ENCODE data around the gene GMDS. TPM values are rescaled to one million over a fixed set of nuclear protein-coding genes. Genes with fewer than 3 reads are reported as not detected.
"Not testable (repeated sequence)": the region's sequence is repeated elsewhere in the genome, so short reads cannot be mapped to it uniquely, and the experiment has no call there.

Gene GMDS
- total RNA-seq, 1 experiment from 2014 or later, result 5.4 TPM

DNA sequence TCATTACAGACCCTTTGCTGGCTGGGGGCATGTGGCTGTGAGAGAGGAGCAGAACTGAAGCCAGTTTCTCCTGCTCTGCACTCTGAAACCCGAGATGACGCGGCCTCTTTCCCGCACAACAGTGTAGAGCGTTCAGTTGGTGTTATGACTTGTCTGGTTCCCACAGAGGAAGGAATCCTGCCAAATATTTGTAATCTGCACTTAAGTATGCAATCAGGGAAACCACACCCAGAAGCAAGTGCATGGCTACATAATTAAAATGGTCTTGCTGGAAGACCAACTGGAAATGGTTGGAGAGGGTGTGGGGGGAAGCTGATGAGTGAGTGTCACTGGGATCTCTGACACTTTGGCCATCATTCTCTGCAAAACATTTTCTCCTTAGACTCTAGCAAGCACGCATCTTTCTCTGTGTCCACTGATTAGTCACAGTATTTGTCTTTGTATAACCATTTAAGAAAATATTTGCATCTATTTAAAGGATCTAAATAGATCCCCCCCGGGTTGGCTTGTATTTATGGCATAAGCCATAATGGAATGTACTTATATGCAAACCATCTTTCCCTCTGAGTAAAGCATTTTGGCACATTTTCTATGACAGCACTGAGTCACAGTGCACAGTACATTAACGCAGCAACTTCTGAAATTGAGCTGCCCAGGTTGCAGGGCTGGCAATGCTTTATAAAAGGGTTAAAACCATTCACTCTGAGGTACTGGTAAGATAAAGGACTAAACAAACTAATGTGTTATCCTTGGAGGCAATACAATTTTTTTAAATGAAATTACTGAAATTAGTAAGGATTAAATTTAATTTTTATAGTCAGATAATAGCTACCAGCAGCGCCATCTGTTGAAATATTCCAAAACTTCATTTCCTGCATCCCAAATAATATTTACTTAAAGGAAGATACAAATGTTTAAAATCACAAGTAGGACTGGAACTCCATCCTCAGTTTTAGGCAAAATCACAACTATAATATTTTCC, 559.0 kb downstream of the GMDS start:
- peak; percentile 90 for DNase-seq (ENCODE audit: low spot score)

DNA sequence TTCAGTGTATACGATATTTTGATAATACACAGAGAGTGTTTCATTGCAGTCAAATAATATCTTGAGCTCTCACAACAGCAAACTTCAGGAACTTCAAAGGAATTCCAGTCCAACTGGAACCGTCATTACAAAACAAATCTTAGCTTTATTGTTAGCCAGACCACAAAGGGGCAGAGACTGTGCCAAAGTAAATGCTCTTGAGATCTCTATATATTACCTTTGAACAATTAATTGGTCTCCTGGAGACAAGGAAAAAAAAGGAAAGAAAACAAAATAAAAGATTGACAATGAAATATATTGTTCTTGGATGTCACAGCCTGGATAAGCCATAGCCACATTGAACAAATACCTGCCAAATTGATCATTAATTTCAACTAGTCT, 565.7 kb downstream of the GMDS start:
- peak; percentile 28 for DNase-seq (ENCODE audit: low spot score)

- no peak for DNase-seq (ENCODE audit: low spot score)
Measured at GRCh38 chr6:1679031-1679687, 566.2 kb downstream of the GMDS start.

GRCh38 chr6:1678201-1678600, 567.2 kb downstream of the GMDS start:
- no peak for DNase-seq (ENCODE audit: low spot score)

GRCh38 chr6:1672379-1672778, 573.0 kb downstream of the GMDS start:
- no peak for DNase-seq (ENCODE audit: low spot score)

DNA sequence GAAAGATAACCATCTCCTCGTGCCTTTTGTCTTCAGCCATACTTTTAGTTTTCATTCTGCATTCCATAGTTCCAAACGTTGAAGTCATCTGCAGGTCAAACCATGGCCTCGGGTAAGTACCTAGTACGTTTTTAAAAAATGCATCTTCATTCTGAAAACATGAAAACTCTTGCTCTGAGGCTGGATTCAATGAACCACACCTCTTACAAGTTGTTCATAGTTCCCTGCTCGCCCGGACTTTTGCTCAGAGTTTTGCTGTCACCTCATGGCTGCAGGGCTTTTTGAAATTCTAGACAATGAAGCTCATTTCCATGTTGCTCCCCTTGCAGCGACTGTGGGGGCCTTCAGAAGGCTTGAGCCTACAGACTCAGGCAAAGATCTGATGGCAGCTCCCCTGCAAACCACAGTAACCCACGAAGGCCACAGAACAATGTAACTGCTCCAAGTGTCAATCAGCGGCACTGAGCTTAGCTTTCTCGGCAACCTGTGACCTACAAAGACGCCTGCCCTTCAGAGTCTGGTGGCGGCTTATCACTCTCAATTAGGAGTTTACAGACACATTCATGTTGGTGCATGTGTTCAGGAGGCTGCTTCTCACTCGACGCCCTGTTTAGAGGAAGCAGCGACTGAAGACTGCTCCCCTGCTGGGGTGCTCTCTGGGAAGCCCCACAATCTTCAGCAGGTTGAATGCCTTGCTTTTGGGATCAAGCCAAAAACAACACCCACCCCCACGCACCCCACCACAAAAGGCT, 574.5 kb downstream of the GMDS start:
- DNase-seq (ENCODE audit: low spot score), result peak; percentile 8

- no peak for DNase-seq (ENCODE audit: low spot score)
Measured at GRCh38 chr6:1669996-1670395, 575.4 kb downstream of the GMDS start.

- DNase-seq (ENCODE audit: low spot score), result not testable (repeated sequence)
Measured at GRCh38 chr6:1668456-1668855, 576.9 kb downstream of the GMDS start.

GRCh38 chr6:1667805-1668175, 577.6 kb downstream of the GMDS start:
- no peak for DNase-seq (ENCODE audit: low spot score)

DNA sequence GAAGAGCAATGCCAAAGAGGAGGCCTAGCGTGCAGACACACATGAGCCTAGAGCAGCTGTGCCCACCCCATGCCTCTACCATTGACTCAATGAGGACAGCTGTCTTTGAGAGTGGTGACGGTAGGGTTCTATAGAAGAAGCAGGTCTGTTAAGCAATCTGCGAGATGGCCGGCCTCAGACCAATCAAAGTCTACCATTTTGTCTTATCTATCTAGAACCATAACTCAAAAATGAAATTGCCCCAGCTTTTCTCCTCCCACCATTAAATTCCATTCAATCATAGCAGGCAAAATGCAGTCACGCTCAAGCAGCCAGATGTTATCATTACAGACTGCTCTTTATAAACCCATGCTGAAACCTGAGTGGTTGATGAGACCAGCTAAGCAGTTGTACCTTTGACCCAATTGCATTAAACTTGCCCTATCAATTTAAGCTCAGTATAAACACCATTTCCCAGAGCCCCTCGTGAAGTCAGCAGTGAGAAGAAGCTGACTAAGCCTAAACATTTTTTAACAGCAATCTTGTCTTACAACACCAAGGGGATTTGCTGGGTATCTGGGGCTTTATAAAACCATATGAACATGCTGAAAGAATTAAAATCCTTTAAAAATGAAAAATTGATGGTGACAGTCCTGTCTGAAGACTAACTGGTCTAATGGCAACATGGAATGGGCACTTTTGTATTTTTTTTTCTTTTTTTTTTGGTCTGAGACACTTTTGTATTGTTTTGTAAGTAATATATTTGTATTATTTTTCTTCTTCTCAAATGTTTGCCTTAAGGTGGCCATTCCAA, 578.2 kb downstream of the GMDS start:
- no peak for DNase-seq (ENCODE audit: low spot score)

GRCh38 chr6:1665214-1665613, 580.2 kb downstream of the GMDS start:
- DNase-seq (ENCODE audit: low spot score), result no peak

- DNase-seq (ENCODE audit: low spot score), result no peak
Measured at GRCh38 chr6:1664329-1664728, 581.1 kb downstream of the GMDS start.

- DNase-seq (ENCODE audit: low spot score), result no peak
Measured at GRCh38 chr6:1663511-1663910, 581.9 kb downstream of the GMDS start.

- DNase-seq (ENCODE audit: low spot score), result no peak
Measured at GRCh38 chr6:1662534-1662933, 582.9 kb downstream of the GMDS start.

DNA sequence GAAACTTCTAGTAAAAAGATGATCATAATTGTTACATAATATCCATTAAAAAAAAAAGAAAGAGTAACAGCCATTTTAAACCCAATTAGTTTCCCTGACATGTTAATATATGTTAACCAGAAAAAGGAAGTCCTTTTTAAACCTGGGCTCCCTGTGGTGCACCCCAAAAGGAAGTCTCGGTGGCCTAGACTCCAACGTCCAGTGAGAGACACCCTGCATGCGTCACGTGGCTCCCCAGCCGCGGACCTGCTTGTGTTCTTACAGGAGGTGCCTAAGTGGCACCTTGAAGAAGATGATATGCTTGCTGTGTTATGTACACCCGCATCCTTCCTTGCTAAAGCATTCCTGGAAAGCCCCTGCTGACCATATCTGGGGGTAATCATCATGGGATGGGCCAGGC, 585.6 kb downstream of the GMDS start:
- no peak for DNase-seq (ENCODE audit: low spot score)

DNA sequence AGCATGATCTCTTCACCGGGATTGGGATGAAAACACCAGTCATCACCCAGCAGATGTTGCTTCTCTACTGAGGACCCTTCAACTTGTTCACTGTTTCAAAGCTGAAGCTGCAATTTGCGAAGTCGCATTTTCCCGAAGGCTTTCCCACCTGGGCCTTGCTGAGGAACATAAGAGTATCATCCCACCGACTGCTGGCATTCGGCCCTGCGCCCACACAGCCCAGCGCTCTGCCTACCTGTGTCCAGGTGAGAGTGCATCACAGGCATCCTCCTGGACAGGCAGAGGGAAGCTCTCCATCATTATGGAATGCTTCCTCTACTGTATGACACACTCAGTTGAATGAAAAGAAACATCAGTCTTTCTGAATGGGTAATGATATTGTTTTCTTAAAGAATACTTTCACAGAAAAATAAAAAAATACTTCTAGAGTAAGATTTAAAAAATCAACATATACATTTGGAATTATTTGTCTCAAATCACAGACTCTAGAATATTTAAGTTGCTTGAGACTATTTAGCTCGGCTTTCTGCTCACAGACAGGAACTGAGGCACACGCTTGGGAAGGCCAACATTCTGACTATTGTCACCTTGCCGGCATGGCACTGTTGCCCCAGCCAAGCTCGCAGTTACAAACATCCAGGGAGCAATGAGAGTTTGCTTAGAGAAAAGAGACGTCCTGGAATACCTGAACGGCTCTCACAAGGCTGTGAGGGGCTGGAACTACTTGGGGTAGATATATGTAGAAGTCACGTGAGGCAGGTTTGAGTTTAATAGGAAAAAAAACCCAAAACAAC, 587.0 kb downstream of the GMDS start:
- DNase-seq (ENCODE audit: low spot score), result no peak

GRCh38 chr6:1657771-1658165, 587.6 kb downstream of the GMDS start:
- no peak for DNase-seq (ENCODE audit: low spot score)

GRCh38 chr6:1657116-1657770, 588.2 kb downstream of the GMDS start:
- no peak for DNase-seq (ENCODE audit: low spot score)

DNA sequence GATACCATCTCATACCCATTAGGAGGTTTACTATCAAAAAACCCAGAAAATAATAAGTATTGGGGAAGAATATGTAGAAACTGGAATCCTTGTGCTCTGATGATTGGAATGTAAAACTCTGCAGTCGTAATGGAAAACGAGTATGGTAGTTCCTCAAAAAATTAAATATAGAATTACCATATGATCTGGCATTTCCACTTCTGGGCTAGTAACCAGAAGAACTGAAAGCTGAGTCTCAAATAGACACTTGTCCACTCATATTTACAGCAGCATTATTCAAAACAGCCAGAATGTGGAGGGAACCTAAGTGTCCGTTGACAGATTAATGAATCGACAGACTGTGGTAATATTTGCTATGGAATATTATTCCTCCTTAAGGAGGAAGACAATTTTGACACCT, 591.4 kb downstream of the GMDS start:
- no peak for DNase-seq (ENCODE audit: low spot score)

DNA sequence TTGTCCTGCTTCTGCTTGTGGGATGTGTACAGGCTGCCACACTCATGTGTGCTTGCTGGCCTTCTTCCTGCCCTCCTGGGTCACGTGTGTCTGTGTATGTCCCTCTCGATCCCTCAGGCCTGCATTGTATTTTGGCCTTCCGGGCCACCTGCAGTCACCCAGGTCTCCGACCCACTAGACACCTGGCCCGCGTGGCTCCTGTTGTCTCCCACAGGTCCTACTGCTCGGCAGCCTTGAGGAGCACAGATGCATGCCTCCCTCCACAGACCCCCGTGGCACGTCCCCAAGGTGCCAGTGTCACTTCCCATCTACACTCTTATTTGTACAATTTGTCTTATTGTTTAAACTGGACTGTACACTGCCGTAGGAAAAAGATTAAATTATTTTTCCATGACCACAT, 592.6 kb downstream of the GMDS start:
- no peak for DNase-seq (ENCODE audit: low spot score)
